Activated CD8-positive, alpha-beta T cell treated with anti-CD3 and anti-CD28 coated beads, Interleukin-2, amount 10 ng/mL, durations not matched to agents 7 days and 5 days (primary cell): ENCODE data around the gene CCL20. TPM values are rescaled to one million over a fixed set of nuclear protein-coding genes. Genes with fewer than 3 reads are reported as not detected.

ENCODE experiments used
- ATAC-seq: fragments of 150-1000 bp; cut with Tn5 transposase; one replicate; pipeline ENCODE4 v1.10.0; 2021; ENCODE audit warnings: moderate library complexity
- CTCF ChIA-PET: fragments of 350-600 bp; sonication (Branson Sonifier 250); formaldehyde crosslinking; loops from one replicate; lab custom pipeline; 2021; ENCODE audit warnings: antibody characterized with exemption; lab: Charles Lee
- POLR2A ChIA-PET: fragments of 350-600 bp; sonication (Branson Sonifier 250); formaldehyde crosslinking; loops from one replicate; lab custom pipeline; 2021; ENCODE audit warnings: antibody characterized with exemption; lab: Charles Lee
- DNase-seq: peaks from one replicate; pipeline ENCODE4 v3.0.0-alpha.2; 2020
- H3K27ac Mint-ChIP-seq: one replicate; pipeline ENCODE4 v1.8.0; 2021; ENCODE audit warnings: mild to moderate bottlenecking, mixed read lengths
- H3K27me3 Mint-ChIP-seq: one replicate; pipeline ENCODE4 v1.8.0; 2021; ENCODE audit warnings: low read depth, mixed read lengths
- H3K36me3 Mint-ChIP-seq: one replicate; pipeline ENCODE4 v1.8.0; 2021; ENCODE audit warnings: low read depth, mixed read lengths
- H3K4me1 Mint-ChIP-seq: one replicate; pipeline ENCODE4 v1.8.0; 2021; ENCODE audit warnings: low read depth, mixed read lengths
- H3K4me3 Mint-ChIP-seq: one replicate; pipeline ENCODE4 v1.8.0; 2021; ENCODE audit warnings: mild to moderate bottlenecking, mixed read lengths
- H3K9me3 Mint-ChIP-seq: one replicate; pipeline ENCODE4 v1.8.0; 2022; ENCODE audit warnings: mixed read lengths; ENCODE audit not compliant: insufficient read depth
- total RNA-seq, 2 experiments: library from RNA; stranded (reverse); gene quantifications; one replicate each; pipeline ENCODE4 v1.2.3, GENCODE V29; 2021

CCL20 gene
- total RNA-seq, 2 experiments from 2014 or later, result not detected

DNA sequence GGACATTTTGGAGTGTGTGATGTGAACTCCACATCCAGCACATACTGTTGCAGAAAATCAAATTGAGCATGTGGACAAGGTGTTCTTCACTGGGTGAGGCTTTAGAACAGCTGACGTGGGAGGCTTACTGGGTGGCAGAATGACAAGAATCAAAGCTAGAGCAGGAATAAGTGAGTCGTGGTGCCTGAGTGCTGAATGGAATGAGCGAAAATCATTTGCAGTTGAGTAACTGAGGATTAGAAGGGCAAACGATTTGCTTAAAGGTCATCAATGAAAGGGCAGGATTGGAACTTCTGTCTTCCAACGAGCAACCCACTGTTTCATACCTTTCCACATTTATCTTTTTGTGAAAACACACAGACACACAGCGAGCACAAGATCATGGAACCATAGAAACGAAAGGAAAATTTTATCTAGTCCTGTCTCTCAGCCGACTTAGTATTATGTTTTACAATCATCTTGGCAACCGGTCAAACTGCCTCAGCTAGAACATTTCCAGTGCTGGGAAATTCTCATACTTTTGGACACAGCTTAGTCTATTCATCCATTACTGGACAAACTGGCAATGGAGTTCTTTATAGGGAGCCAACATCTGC is 50.6 kb downstream of the CCL20 start:
- no peak for DNase-seq
- ChIA-PET POLR2A (no interaction called here), CTCF (interaction anchor here (2.3 kb wide), 1 partner anchor 10 kb away, joined by 7 read pairs; no protein-coding TSS in a partner anchor)

DNA sequence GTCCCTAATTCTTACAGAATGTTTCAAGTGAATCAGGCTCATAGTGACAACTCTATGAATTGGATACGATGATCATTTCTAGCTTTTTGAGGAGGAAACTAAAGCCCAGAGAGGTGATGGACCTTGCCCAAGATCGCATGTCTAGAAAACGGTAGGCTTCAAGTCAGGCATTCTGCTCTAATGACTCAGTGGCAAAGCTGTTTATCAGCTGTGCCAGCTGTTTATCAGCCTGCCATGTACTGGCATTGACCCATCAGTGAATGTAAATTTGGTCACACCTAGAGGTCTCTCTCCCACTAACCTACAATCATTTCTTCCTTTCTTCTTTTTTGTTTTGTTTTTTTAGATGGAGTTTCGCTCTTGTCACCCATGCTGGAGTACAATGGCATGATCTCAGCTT is 51.6 kb downstream of the CCL20 start:
- Mint-ChIP-seq H3K4me1 (no peaks in the 10 kb centered on the region), H3K4me3 (no peak overlapping the region), H3K27ac (no peak overlapping the region), H3K27me3 (peaks cover 6% of the 10 kb centered on the region), H3K36me3 (no peaks in the 10 kb centered on the region), H3K9me3 (no peaks in the 10 kb centered on the region)
- ATAC-seq (no peak), DNase-seq (no peak)
- CTCF ChIA-PET, result no interaction called here
- POLR2A ChIA-PET, result no interaction called here

More for the DNA sequence above, 50.6 kb downstream of the CCL20 start:
- no peak overlapping the region for H3K4me3 Mint-ChIP-seq
- H3K27ac Mint-ChIP-seq, result no peak overlapping the region
- no peaks in the 10 kb centered on the region for H3K36me3 Mint-ChIP-seq
- no peaks in the 10 kb centered on the region for H3K27me3 Mint-ChIP-seq
- no peaks in the 10 kb centered on the region for H3K4me1 Mint-ChIP-seq
- no peaks in the 10 kb centered on the region for H3K9me3 Mint-ChIP-seq
- ATAC-seq, result no peak

Other genes with a start within 250 kb of the CCL20 start
- not detected for gene SCYGR2, start 214.9 kb upstream of the CCL20 start, total RNA-seq
- gene SCYGR3, start 199.0 kb upstream of the CCL20 start, total RNA-seq, result not detected
- gene SCYGR4, start 196.3 kb upstream of the CCL20 start, total RNA-seq, result not detected
- gene SCYGR5, start 147.0 kb upstream of the CCL20 start, total RNA-seq, result not detected
- not detected for gene SLC19A3, start 95.8 kb upstream of the CCL20 start, total RNA-seq
- not detected for gene SCYGR6, start 89.1 kb upstream of the CCL20 start, total RNA-seq
- gene SCYGR7, start 85.5 kb upstream of the CCL20 start, total RNA-seq, result not detected
- gene SCYGR8, start 67.9 kb upstream of the CCL20 start, total RNA-seq, result not detected
- gene DAW1, start 57.8 kb downstream of the CCL20 start, total RNA-seq, result not detected